ENCODE measurements around the gene FARS2.

DNA sequence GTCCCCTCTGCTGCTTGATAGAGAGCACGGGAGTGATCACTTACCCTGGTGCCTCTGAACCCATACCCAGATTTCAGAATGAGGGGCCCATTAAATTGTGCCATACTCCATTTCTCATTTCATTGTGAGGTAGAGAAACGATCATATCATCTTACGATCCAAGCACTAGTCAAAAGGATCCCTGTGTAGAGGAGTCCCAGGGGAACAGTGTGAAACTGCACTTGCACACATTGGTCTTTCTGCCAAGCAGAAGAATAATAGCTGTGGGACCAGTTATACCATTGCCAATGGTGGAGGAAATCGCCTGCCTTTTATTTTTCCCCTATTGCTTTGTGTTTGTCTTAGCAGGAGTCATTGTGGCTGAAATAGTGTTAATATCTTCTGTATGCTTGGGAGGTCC is 161.9 kb downstream of the FARS2 start:
- TF ChIP-seq, protein P1, sequence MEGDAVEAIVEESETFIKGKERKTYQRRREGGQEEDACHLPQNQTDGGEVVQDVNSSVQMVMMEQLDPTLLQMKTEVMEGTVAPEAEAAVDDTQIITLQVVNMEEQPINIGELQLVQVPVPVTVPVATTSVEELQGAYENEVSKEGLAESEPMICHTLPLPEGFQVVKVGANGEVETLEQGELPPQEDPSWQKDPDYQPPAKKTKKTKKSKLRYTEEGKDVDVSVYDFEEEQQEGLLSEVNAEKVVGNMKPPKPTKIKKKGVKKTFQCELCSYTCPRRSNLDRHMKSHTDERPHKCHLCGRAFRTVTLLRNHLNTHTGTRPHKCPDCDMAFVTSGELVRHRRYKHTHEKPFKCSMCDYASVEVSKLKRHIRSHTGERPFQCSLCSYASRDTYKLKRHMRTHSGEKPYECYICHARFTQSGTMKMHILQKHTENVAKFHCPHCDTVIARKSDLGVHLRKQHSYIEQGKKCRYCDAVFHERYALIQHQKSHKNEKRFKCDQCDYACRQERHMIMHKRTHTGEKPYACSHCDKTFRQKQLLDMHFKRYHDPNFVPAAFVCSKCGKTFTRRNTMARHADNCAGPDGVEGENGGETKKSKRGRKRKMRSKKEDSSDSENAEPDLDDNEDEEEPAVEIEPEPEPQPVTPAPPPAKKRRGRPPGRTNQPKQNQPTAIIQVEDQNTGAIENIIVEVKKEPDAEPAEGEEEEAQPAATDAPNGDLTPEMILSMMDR (conservative IDR thresholded peaks at IDR 0.05; ENCODE audit: low read depth, low read length) = no peak
- TF ChIP-seq EZH2 (IDR thresholded peaks at IDR 0.05; ENCODE audit: borderline replicate concordance, low read depth, low read length, poor library complexity, severe bottlenecking) = no peak

All from A673 (cell line).